Urinary bladder (tissue), 4 donors: ENCODE data around the gene A1BG. TPM values are rescaled to one million over a fixed set of nuclear protein-coding genes. Genes with fewer than 3 reads are reported as not detected.
"Not testable (repeated sequence)": the region's sequence is repeated elsewhere in the genome, so short reads cannot be mapped to it uniquely, and the experiment has no call there.

Experiments used
- DNase-seq: peaks from one replicate; pipeline ENCODE4 v3.0.0-alpha.2; 2015; ENCODE audit errors: extremely low spot score
- H3K27ac ChIP-seq: one replicate; pipeline ENCODE4 v1.5.1; 2013; ENCODE audit warnings: low read depth, mild to moderate bottlenecking, moderate library complexity
- H3K36me3 ChIP-seq: one replicate; pipeline ENCODE4 v1.6.1; 2013; ENCODE audit warnings: mild to moderate bottlenecking, moderate library complexity; ENCODE audit not compliant: insufficient read depth
- H3K4me1 ChIP-seq: one replicate; pipeline ENCODE4 v1.6.1; 2013; ENCODE audit warnings: mild to moderate bottlenecking, moderate library complexity; ENCODE audit not compliant: insufficient read depth
- H3K4me3 ChIP-seq: one replicate; pipeline ENCODE4 v1.5.1; 2013; ENCODE audit warnings: low read depth, low read length
- WGBS: extraction: QIAGEN DNeasy Blood & Tissue Kit; methylation state at CpG from one replicate; pipeline ENCODE4 v1.1.7; 2013; 5-methylcytosine and 5-hydroxymethylcytosine counted together
- polyA plus RNA-seq: library from polyadenylated mRNA; stranded (reverse); fragments of 200-250 nt; gene quantifications from one replicate; pipeline ENCODE4 v1.2.3, GENCODE V29; 2013
- total RNA-seq: library from RNA; depleted of rRNA; stranded (reverse); fragments of >200 nt; gene quantifications from one replicate; pipeline ENCODE4 v1.2.3, GENCODE V29; 2014
- donor health status: healthy with polysubstance abuse.
- donor health status: healthy.

The A1BG gene
- total and polyA plus RNA-seq, 2 donors: 0.69 to 19.3 TPM

DNA sequence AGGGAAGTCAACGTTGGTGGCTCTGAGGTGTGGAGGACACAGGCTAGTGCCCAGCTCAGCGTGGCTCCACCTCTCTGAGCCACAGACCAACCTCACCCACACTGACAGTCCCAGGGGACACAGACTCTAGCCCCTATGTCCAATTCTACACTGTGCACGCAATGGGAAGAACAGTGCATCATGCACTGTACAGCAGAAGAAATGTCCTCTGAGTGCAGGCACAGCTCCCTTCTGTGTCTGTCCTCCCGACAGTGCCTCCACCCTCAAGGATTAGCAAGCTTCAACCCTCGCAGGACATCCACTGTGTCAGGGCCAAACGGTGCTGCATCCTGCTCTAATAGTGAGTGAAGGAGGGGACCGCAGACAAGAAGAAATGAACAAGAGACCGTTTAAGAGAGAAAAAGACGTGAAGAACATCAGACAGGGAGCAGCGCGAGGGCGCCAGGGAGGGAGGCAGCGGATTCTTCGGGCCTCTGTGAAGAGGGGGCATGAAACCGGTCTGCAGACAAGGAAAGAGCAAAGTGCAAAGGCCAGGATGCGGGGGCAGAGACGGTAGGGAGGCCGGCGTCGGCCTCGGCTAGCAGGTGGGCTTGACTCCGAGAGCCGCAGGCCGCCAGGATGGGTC, 26.9 kb upstream of the A1BG start:
- 5% methylated on average over 24 of the region's 24 CpGs for WGBS
- Histone ChIP-seq H3K36me3 (no peaks in the 10 kb centered on the region), H3K4me3 (peak overlapping the region; percentile 67), H3K27ac (peak overlapping the region; percentile 70), H3K4me1 (no peaks in the 10 kb centered on the region)
- no peak for DNase-seq

DNA sequence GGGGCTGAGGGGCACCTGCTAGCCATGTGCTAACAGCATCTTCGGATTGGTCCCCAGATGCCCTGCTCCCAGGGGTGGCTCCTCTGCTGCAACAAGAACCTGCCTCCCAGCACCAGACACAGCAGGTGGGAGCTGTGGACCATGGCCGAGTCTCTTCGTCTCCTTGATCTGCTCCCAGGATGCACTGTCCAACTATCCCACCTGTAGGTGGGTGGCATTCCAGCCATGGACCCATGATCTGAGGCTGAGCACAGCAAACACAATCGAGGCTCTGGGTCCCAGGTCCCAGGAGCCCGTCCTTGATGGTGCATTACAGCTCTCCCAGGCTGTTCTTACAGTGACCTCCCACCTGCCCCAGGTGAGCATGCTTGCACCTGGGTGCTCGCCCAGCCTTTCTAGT, 26.0 kb upstream of the A1BG start:
- Histone ChIP-seq H3K27ac (no peak overlapping the region), H3K4me1 (no peaks in the 10 kb centered on the region), H3K4me3 (no peak overlapping the region), H3K36me3 (no peaks in the 10 kb centered on the region)
- no peak for DNase-seq
- 96% methylated on average over 6 of the region's 6 CpGs for WGBS

DNA sequence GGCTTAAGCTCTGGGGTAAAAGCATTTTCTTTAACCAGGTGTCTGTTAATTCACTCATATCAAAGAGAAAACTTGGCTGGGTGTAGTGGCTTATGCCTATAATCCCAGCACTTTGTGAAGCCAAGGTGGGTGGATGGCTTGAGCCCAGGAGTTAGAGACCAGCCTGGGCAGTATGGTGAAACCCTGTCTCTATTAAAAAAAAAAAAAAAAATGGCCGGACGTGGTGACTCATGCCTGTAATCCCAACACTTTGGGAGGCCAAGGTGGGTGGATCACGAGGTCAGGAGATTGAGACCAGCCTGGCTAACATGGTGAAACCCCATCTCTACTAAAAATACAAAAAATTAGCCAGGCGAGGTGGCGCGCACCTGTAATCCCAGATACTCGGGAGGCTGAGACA, 23.4 kb upstream of the A1BG start:
- not testable (repeated sequence) for DNase-seq, H3K4me3 ChIP-seq, H3K4me1 ChIP-seq, H3K36me3 ChIP-seq, H3K27ac ChIP-seq
- WGBS: 75% methylated on average over 7 of the region's 7 CpGs

DNA sequence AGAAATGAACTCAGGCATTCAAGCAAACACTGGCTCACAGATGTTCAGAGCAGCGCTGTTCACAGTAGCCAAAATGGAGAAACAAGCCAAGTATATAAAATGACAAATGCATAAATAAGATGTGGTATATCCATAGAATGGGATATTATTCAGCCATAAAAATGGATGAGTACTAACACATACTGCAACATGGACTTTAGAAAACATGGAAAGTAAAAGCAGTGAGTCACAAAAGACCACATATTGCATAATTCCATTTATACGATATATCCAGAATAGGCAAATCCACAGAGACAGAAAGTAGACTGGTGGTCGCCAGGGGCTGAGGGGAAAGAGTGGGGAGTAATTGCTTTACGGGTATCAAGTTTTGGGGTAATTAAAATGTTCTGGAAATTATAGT, 20.9 kb upstream of the A1BG start:
- Histone ChIP-seq H3K27ac (no peak overlapping the region), H3K4me3 (no peak overlapping the region), H3K36me3 (no peaks in the 10 kb centered on the region), H3K4me1 (no peaks in the 10 kb centered on the region)
- WGBS: 88% methylated on average over 4 of the region's 4 CpGs
- no peak for DNase-seq

DNA sequence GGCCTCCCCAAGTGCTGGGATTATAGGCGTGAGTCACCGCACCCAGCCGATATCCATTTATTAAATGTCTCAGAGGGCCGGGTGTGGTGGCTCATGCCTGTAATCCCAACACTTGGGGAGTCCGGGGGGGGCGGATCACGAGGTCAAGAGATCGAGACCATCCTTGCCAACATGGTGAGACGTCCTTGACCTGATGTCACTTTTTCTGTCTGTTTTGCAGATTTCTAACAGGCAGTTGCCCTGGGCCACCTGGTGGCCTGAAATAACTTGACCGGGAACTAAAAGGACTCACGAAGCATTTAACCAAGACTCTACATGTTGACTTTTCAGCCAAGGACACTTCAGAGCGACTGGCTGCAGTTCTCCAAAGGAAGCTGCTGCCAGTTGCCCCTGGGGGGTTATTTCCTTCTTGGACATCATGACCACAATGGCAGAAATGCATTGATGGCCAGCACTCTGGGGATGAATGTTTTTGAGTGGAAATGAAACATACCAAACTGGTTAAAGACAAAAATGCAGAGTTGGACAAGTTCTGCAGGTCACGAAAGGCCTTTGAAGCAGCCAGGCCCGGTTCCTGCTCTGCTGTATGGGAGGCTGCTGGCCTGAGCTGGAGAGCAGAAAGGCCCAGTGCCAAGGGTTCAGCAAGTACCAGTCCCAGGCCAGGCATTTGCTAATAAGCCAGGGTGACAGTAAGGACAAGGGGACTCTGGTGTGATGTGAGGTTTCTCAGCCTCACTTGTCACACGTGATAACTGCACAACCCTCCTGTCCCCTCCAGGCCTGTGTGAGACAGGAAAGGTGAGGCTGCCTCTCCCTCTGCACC, 19.2 kb upstream of the A1BG start:
- 69% methylated on average over 15 of the region's 15 CpGs for WGBS

DNA sequence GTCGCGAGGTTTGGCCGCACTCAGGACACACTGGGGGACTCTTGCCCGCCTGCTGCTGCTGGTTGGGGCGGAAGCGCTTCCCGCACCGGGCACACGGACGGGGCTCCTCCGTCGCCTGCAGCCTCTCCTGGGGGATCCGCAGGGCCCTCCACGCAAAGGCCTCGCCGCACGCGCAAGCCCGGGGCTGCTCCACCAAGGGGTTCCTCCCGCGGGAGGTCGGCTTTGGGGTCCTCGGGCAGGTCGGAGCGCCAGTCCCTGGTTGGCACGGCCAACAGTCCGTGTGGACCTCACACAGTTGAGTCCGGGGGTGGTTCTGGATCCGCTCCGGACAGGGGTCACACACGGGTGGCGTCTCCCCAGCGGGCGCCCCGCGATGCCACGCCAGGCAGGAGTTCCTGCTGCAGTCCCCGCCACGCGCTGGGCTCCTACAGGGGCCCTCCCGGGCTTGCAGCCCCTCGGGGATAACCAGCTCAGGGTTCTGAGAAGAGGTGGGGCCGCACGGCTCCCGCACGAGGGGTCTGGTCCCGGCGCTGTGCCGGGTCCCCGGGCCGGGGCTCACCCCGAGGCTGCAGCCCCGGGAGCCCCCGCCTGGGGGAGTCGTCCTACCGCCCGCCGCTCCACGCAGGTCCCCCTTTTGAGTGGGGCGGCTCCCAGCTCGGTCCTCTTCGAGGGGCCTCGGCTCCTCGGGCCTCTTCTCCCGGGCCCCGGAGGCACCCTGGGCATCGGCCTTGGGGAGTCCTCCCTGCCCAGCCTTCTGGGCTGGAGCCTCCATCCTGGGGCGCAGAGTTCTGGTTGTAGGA, 15.5 kb upstream of the A1BG start:
- no peaks in the 10 kb centered on the region for H3K36me3 ChIP-seq
- no peak for DNase-seq
- 77% methylated on average over 68 of the region's 68 CpGs for WGBS
- H3K4me3 ChIP-seq: no peak overlapping the region
- no peak overlapping the region for H3K27ac ChIP-seq
- H3K4me1 ChIP-seq: no peaks in the 10 kb centered on the region

More for the DNA sequence above, 19.2 kb upstream of the A1BG start:
- Histone ChIP-seq H3K4me1 (no peaks in the 10 kb centered on the region), H3K36me3 (no peaks in the 10 kb centered on the region), H3K27ac (no peak overlapping the region), H3K4me3 (no peak overlapping the region)
- no peak for DNase-seq

DNA sequence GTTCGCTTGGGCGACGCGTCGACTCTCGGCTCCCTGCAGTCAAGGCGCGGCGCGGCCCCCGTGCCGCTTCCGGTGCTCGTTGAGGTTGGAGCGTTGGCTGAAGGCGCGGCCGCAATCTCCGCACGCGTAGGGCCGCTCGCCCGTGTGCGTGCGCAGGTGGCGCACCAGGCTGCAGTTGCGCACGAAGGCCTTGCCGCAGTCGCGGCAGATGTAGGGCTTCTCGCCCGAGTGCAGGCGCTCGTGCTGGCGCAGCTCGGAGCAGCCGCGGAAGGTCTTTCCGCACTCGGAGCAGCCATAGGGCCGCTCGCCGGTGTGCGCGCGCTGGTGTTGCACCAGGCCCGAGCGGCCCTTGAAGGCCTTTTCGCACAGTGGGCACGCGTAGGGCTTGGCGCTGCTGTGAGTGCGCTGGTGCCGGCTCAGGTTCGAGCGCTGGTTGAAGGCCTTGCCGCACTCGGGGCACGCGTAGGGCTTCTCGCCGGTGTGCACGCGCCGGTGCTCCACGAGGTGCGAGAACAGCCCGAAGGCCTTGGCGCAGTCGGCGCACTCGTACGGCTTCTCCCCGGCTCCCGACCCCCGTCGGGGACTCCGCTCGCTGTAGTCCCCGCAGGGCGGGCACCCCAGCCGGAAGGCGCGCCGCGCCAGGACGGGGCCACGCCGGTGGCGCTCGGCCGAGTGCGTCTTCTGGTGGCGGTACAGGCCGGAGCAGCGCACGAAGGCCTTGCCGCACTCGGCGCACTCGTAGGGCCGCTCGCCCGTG, 14.6 kb upstream of the A1BG start:
- DNase-seq: no peak
- 38% methylated on average over 106 of the region's 106 CpGs for whole genome bisulfite sequencing
- H3K4me3 ChIP-seq: no peak overlapping the region
- no peaks in the 10 kb centered on the region for H3K4me1 ChIP-seq
- no peaks in the 10 kb centered on the region for H3K36me3 ChIP-seq
- H3K27ac ChIP-seq: no peak overlapping the region

DNA sequence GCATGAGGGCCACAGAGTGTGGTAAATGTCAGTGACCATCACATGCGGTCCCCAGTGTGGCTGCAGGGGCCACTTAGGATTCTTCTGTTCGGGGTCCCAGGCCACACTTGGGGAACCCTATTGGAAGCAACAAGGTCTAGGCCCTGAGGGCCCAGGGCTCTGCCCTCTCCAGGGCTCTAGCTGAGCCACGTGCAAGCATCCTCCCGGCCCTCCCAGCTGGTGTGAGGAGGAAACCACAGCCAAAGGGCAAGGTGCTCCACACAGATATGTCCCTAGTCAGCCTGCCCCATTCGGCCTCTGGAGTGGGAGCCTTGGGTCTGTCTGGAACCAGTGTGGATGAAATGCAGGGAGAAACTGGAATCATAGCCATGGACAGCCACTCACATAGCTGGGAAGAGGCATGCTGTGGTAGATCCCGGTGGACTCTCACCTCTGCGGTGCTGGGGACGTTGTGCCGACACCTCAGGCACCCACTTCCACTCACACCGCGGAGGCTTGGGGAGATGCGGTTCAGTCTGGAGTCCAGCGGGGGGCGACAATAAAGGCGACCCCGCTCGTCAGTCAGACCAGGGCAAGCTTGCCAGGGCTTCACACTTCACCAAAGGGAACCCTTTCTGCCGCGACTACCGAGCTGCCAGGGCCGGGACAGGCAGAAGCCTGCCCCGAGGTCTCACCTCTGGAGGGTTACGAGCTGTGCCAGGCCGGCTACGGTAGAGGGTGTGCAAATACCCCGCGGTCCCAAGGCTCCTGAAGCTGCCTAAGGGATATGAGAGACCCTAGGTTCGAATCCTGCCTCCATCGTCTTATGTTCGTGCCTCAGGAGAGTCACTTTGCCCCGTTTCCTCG, 13.5 kb upstream of the A1BG start:
- Histone ChIP-seq H3K36me3 (no peaks in the 10 kb centered on the region), H3K27ac (no peak overlapping the region), H3K4me1 (no peaks in the 10 kb centered on the region), H3K4me3 (no peak overlapping the region)
- no peak for DNase-seq
- WGBS: 88% methylated on average over 32 of the region's 32 CpGs

DNA sequence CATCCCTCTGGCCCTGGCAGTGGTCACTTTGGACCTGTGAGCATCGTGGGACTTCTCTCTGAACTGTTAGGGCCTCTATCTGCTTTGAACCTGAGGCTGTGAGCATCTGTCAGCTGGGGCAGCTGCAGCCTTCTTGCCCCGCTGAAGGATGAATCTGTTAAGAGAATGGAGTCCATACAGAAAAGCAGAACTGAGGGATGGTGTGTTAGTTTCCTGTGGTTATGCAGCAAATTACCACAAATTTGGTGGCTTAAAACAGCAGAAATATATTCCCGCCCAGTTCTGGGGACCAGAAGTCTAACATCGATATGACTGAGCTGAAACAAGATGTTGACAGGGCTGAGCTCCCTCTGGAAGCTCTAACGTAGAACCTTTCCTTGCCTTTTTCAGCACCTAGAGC, 10.9 kb upstream of the A1BG start:
- H3K4me1 ChIP-seq: no peaks in the 10 kb centered on the region
- 73% methylated on average over 5 of the region's 5 CpGs for WGBS
- DNase-seq: no peak
- no peak overlapping the region for H3K4me3 ChIP-seq
- H3K36me3 ChIP-seq: no peaks in the 10 kb centered on the region
- H3K27ac ChIP-seq: no peak overlapping the region

DNA sequence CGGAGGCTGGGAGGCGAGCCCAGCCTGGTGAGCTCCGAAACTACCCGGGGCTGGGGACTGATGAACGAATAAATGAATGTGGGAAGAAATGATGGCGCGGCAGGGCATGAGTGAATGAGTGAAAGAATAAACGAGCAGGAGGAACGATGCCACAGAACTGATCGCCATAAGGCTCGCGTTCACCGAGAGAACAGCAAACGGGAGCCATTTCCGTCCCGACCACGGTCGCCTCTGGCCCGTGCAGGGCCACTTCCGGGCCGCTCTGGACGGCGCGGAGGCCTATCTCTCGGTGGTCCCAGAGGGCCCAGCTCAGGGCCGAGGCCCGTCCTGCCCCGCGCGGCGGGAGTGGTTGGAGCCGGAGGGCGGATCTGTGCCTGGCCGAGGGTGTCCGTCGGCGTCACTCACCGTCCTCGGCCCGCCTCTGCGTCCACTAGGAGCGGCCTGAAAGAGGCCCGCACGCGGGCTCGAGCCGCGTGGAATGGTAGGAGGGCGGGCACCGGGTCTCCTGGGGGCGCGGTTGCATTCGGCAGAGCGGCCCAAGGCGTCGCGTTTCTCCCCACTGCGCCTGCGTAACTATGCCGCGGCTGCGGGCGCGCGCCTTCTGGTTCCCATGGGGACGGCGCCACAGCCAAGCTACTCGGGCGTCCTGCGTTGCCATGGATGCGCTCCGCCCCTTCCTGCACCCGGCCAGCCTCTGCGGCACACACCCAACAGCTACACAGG, 9.1 kb upstream of the A1BG start, which contains the start of gene ZNF497:
ZNF497 (minus strand) TSS at position 480 of the 723 bp plus-strand sequence. CDS start 5,116 bp downstream, outside the sequence.
- Histone ChIP-seq H3K4me1 (no peaks in the 10 kb centered on the region), H3K4me3 (peak within 1 kb of the TSS; percentile 63), H3K27ac (peak within 1 kb of the TSS; percentile 97), H3K36me3 (no peaks in the 10 kb centered on the region)
- DNase-seq: peak; percentile 89
- WGBS: under 1% methylated on average over 74 of the region's 74 CpGs

DNA sequence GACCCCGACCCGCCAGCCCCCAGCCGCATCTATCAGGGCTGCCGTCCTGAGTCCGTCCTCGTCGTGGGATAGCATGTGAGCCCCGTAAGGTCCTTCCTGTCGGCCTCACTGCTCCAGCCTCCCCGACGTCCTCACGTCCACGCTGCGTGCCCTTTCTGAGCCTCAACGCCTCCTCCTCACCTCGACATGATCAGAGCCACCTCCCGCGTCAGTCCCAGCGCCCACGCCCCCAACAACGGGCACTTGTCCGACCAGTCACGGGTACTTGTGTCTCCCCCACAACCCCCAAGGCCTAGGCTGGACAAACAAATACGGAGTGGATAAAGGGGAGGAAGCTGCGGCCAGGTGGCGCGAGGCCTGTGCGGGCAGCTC, 8.6 kb upstream of the A1BG start:
- no peaks in the 10 kb centered on the region for H3K36me3 ChIP-seq
- peak overlapping the region; percentile 97 for H3K27ac ChIP-seq
- no peaks in the 10 kb centered on the region for H3K4me1 ChIP-seq
- H3K4me3 ChIP-seq: peak overlapping the region; percentile 63
- DNase-seq: no peak
- 1% methylated on average over 28 of the region's 28 CpGs for WGBS

DNA sequence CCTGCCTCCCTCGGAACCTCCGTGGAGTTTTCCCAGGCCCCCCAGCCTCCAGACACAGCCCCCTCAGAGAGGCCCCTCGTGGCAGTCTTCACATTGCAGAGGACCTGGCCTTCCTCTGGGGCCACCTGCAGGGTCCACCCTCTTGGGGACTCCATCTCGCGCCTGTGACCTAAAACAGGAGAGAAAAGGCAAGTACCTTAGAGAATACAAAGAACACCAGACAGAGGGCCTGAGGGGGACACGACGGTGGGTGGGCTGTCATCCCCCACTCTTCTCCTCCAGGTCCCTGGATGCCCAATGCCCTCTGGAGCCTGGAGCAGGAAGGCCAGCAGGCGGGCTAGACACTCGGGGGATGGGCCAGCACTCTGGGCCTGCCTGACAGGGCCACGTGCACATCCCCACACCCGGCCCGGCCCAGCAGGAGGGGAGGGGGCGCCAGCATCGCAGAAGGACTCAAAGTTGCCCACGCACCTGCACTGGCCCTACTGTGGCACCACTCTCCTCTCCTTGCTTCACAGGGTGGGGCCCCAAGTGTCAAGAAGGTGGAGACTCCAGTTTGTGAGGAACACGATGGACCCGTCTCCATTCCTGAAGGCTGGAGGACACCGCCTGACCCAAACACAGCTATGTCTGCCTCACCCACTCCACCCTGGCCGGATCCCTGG, 4.3 kb upstream of the A1BG start:
- Histone ChIP-seq H3K27ac (no peak overlapping the region), H3K4me3 (no peak overlapping the region)

More for the DNA sequence above, 4.3 kb upstream of the A1BG start:
- 60% methylated on average over 19 of the region's 19 CpGs for WGBS
- DNase-seq: no peak
- H3K4me1 ChIP-seq: no peaks in the 10 kb centered on the region
- H3K36me3 ChIP-seq: no peaks in the 10 kb centered on the region
